HepG2 (cell line): ENCODE results near the gene PATL1. TPM values are rescaled to one million over a fixed set of nuclear protein-coding genes. Genes with fewer than 3 reads are reported as not detected.

Experiments
- ATAC-seq: fragments of 200-7000 bp; cut with Tn5 transposase; 3 replicates; pipeline ENCODE4 v1.9.1; 2020; ENCODE audit warnings: mild to moderate bottlenecking, moderate library complexity
- BruUV-seq: library from RNA; stranded (reverse); fragments of 400-500 nt; replicated peaks from 2 replicates; lab custom pipeline; 2021; lab: Mats Ljungman, UMichigan
- CTCF ChIA-PET: fragments of 300-600 bp; formaldehyde crosslinking; extraction: SDS; loops from one replicate; lab custom pipeline; 2021; ENCODE audit warnings: low total read pairs, inconsistent platforms, low intra/inter-chr PET ratio; lab: Yijun Ruan, JAX
- POLR2A ChIA-PET: fragments of 350-600 bp; sonication (Branson Sonifier 250); formaldehyde crosslinking; loops from one replicate; lab custom pipeline; 2020; ENCODE audit warnings: antibody characterized with exemption, inconsistent platforms; lab: Yijun Ruan, JAX
- DNase-seq: peaks from one replicate; pipeline ENCODE4 v3.0.0-alpha.2; 2015; ENCODE audit warnings: low spot score
- FAIRE-seq: peaks from 3 replicates; lab custom pipeline; 2011; peaks lifted over from hg19 to GRCh38; lab: Jason Lieb, UNC
- H2AFZ ChIP-seq: one replicate; pipeline ENCODE4 v1.6.1; 2011; ENCODE audit warnings: low read length, inconsistent platforms
- H3K27ac ChIP-seq: fragments of 300-600 bp; 3 replicates; pipeline ENCODE4 v1.8.0; 2011; ENCODE audit warnings: mixed run types, mild to moderate bottlenecking, mixed read lengths, low read length, inconsistent platforms; ENCODE audit not compliant: insufficient read depth; ENCODE audit errors: extremely low read length
- H3K27me3 ChIP-seq, 2 experiments: fragments of 200-600 bp in 1 of 2; 2 replicates in 1 of 2; 3 replicates in 1 of 2; pipeline versions ENCODE4 v1.6.0 to v1.8.0; 2011; ENCODE audit warnings: low read length in 2 of 2, mild to moderate bottlenecking in 2 of 2, moderate library complexity in 2 of 2, inconsistent platforms in 1 of 2; ENCODE audit not compliant: insufficient read depth in 2 of 2, control insufficient read depth in 1 of 2
- H3K36me3 ChIP-seq, 2 experiments: fragments of 200-600 bp in 1 of 2; replicated peaks in 1 of 2; 2 replicates in 1 of 2; 3 replicates in 1 of 2; pipeline versions ENCODE4 v1.5.1 to v1.8.0; 2011; ENCODE audit warnings: low read length in 2 of 2, inconsistent platforms in 1 of 2; ENCODE audit not compliant: insufficient read depth in 2 of 2, control insufficient read depth in 1 of 2
- H3K4me1 ChIP-seq: 2 replicates; pipeline ENCODE4 v1.5.1; 2012; ENCODE audit warnings: low read length, inconsistent platforms; ENCODE audit not compliant: insufficient read depth
- H3K4me2 ChIP-seq: 2 replicates; pipeline ENCODE4 v1.6.0; 2011; ENCODE audit warnings: low read depth, low read length, inconsistent platforms
- H3K4me3 ChIP-seq, 3 experiments: fragments of 200-600 bp in 1 of 3; sonication (generic), shearing (Covaris generic) in 1 of 3; replicated peaks in 1 of 3; 2 replicates each; pipeline ENCODE4 v1.5.1; 2011 to 2016; ENCODE audit warnings: low read length in 3 of 3, inconsistent platforms in 2 of 3, low read depth in 2 of 3, mild to moderate bottlenecking in 2 of 3, control low read depth in 1 of 3, mixed read lengths in 1 of 3; ENCODE audit not compliant: insufficient read depth in 1 of 3
- H3K79me2 ChIP-seq: one replicate; pipeline ENCODE4 v1.6.1; 2011; ENCODE audit warnings: low read length, inconsistent platforms; ENCODE audit not compliant: insufficient read depth
- H3K9ac ChIP-seq: 2 replicates; pipeline ENCODE4 v1.6.0; 2011; ENCODE audit warnings: mild to moderate bottlenecking, low read depth, low read length, inconsistent platforms; ENCODE audit not compliant: insufficient read depth
- H3K9me3 ChIP-seq: 2 replicates; pipeline ENCODE4 v1.5.1; 2012; ENCODE audit warnings: mild to moderate bottlenecking, low read length
- H4K20me1 ChIP-seq: 2 replicates; pipeline ENCODE4 v1.6.0; 2011; ENCODE audit warnings: inconsistent platforms, mild to moderate bottlenecking, low read length, moderate library complexity; ENCODE audit not compliant: insufficient read depth
- EHMT2 ChIP-seq: fragments of 200-600 bp; sonication (generic); IDR thresholded peaks from 2 replicates; pipeline ENCODE4 v1.7.0; 2017; ENCODE audit warnings: antibody characterized with exemption, low read depth, low read length, borderline replicate concordance
- KDM5B ChIP-seq: sonication (generic); formaldehyde crosslinking; IDR thresholded peaks from 2 replicates; pipeline ENCODE4 v1.4.0; 2020; ENCODE audit warnings: missing genetic modification reagents, mild to moderate bottlenecking, borderline replicate concordance
- MATR3 ChIP-seq: sonication (generic); formaldehyde crosslinking; IDR thresholded peaks from 2 replicates; pipeline ENCODE4 v1.4.0; 2020; ENCODE audit warnings: missing genetic modification reagents
- MTA1 ChIP-seq: sonication (generic); formaldehyde crosslinking; IDR thresholded peaks from 2 replicates; pipeline ENCODE4 v1.4.0; 2020; ENCODE audit warnings: missing genetic modification reagents, mild to moderate bottlenecking, borderline replicate concordance
- NFYC ChIP-seq: IDR thresholded peaks from 2 replicates; pipeline ENCODE4 v1.6.1; 2016; ENCODE audit warnings: missing genetic modification reagents, missing compliant biosample characterization
- NR2C2 ChIP-seq: sonication (generic); formaldehyde crosslinking; IDR thresholded peaks from 2 replicates; pipeline ENCODE4 v1.4.0; 2020; ENCODE audit warnings: missing genetic modification reagents, mild to moderate bottlenecking, moderate library complexity, borderline replicate concordance
- RXRA ChIP-seq: sonication (generic); formaldehyde crosslinking; IDR thresholded peaks from 2 replicates; pipeline ENCODE4 v1.5.1; 2020; ENCODE audit warnings: missing genetic modification reagents
- ZBTB20 ChIP-seq: sonication (generic); formaldehyde crosslinking; IDR thresholded peaks from 2 replicates; pipeline ENCODE4 v1.8.1; 2023; ENCODE audit warnings: missing genetic modification reagents, low read depth, mild to moderate bottlenecking, borderline replicate concordance
- ZBTB21 ChIP-seq: sonication (generic); formaldehyde crosslinking; IDR thresholded peaks from 2 replicates; pipeline ENCODE4 v1.4.0; 2020; ENCODE audit warnings: missing genetic modification reagents
- ZBTB7A ChIP-seq: sonication (generic); formaldehyde crosslinking; IDR thresholded peaks from 2 replicates; pipeline ENCODE4 v1.8.0; 2022; ENCODE audit warnings: mild to moderate bottlenecking, missing genetic modification reagents
- ZNF331 ChIP-seq: sonication (generic); formaldehyde crosslinking; IDR thresholded peaks from 2 replicates; pipeline ENCODE4 v1.4.0; 2020; ENCODE audit warnings: missing genetic modification reagents
- ZNF678 ChIP-seq: sonication (generic); formaldehyde crosslinking; IDR thresholded peaks from 2 replicates; pipeline ENCODE4 v1.4.0; 2020; ENCODE audit warnings: mild to moderate bottlenecking, missing genetic modification reagents
- ZNF776 ChIP-seq: sonication (generic); formaldehyde crosslinking; IDR thresholded peaks from 2 replicates; pipeline ENCODE4 v1.4.0; 2020; ENCODE audit warnings: mild to moderate bottlenecking, missing genetic modification reagents
- WGBS: methylation state at CpG from one replicate; pipeline ENCODE4 v1.1.6; 2017; ENCODE audit warnings: low lambda C conversion rate; 5-methylcytosine and 5-hydroxymethylcytosine counted together
- in situ Hi-C: cut with HindIII; loops from 2 replicates; pipeline ENCODE4 v1.10.0; 2017; ENCODE audit warnings: low pct_unique_long_range_greater_than_20kb; ENCODE audit not compliant: extremely low pct_ligation_motif_present
- intact Hi-C: fragments of 100-400 bp; cut with micrococcal nuclease; formaldehyde crosslinking; loops from one replicate; pipeline ENCODE4 v1.10.0; 2022; ENCODE audit not compliant: unreplicated experiment
- polyA plus RNA-seq, 8 experiments: library from polyadenylated mRNA; depleted of rRNA in 3 of 8; stranded (reverse) in 7 of 8; unstranded in 1 of 8; fragments of >200 nt; fragmentation: Illumina TruSeq in 4 of 8; extraction: Trizol in 4 of 8; gene quantifications; 2 replicates each; pipeline versions ENCODE4 v1.2.1 to v1.2.3, GENCODE V29; 2011 to 2016; ENCODE audit warnings: low read depth in 4 of 8, missing spikeins in 1 of 8, mixed read lengths in 1 of 8; ENCODE audit not compliant: insufficient read depth in 1 of 8
- total RNA-seq, 5 experiments: library from RNA; depleted of rRNA; stranded (reverse); fragments of >200 nt; fragmentation: Illumina TruSeq; extraction: Trizol; gene quantifications; 2 replicates each; pipeline ENCODE4 v1.2.3, GENCODE V29; 2016; ENCODE audit warnings: low read depth in 1 of 5
- TF ChIP-seq, protein P1 (sequence below): sonication (generic); formaldehyde crosslinking; conservative IDR thresholded peaks from 2 replicates; pipeline ENCODE4 v1.8.0; 2022; ENCODE audit warnings: missing genetic modification reagents
- TF ChIP-seq, protein P2 (sequence below): sonication (generic); formaldehyde crosslinking; IDR thresholded peaks from 2 replicates; pipeline ENCODE4 v1.8.1; 2023; ENCODE audit warnings: mild to moderate bottlenecking, missing genetic modification reagents
- TF ChIP-seq, protein P3 (sequence below): sonication (generic); formaldehyde crosslinking; IDR thresholded peaks from 2 replicates; pipeline ENCODE4 v1.4.0; 2020; ENCODE audit warnings: missing genetic modification reagents, borderline replicate concordance

Gene PATL1
- total and polyA plus RNA-seq, 2 of the 13 experiments (the other 11 are each of a cell fraction or from before 2014, with no cell fraction given), result 12.9 to 26.8 TPM

GRCh38 chr11:59600234-59600633, 68.6 kb downstream of the PATL1 start:
- no peak for DNase-seq
- 100% methylated on average over 2 of the region's 2 CpGs for WGBS
- H3K27me3 ChIP-seq, result no peaks in the 10 kb centered on the region
- POLR2A ChIA-PET, result no interaction called here
- ATAC-seq, result no peak
- H2AFZ ChIP-seq, result no peak overlapping the region
- H3K9ac ChIP-seq, result no peak overlapping the region
- no peaks in the 10 kb centered on the region for H3K9me3 ChIP-seq
- H3K4me1 ChIP-seq, result no peaks in the 10 kb centered on the region
- H3K4me3 ChIP-seq, result no peak overlapping the region
- no peak for TF ChIP-seq ZBTB21 (CRISPR knock-in tag)
- no peak for TF ChIP-seq MTA1 (CRISPR knock-in tag)
- TF ChIP-seq ZNF331 (CRISPR knock-in tag), result no peak
- TF ChIP-seq, protein P1, sequence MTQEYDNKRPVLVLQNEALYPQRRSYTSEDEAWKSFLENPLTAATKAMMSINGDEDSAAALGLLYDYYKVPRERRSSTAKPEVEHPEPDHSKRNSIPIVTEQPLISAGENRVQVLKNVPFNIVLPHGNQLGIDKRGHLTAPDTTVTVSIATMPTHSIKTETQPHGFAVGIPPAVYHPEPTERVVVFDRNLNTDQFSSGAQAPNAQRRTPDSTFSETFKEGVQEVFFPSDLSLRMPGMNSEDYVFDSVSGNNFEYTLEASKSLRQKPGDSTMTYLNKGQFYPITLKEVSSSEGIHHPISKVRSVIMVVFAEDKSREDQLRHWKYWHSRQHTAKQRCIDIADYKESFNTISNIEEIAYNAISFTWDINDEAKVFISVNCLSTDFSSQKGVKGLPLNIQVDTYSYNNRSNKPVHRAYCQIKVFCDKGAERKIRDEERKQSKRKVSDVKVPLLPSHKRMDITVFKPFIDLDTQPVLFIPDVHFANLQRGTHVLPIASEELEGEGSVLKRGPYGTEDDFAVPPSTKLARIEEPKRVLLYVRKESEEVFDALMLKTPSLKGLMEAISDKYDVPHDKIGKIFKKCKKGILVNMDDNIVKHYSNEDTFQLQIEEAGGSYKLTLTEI (CRISPR knock-in tag), result no peak
- TF ChIP-seq MATR3 (CRISPR knock-in tag), result no peak
- no peak for TF ChIP-seq ZNF776
- TF ChIP-seq, protein P2, sequence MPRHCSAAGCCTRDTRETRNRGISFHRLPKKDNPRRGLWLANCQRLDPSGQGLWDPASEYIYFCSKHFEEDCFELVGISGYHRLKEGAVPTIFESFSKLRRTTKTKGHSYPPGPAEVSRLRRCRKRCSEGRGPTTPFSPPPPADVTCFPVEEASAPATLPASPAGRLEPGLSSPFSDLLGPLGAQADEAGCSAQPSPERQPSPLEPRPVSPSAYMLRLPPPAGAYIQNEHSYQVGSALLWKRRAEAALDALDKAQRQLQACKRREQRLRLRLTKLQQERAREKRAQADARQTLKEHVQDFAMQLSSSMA (CRISPR knock-in tag), result no peak
- TF ChIP-seq EHMT2, result no peak
- TF ChIP-seq ZNF678, result no peak
- no peak for TF ChIP-seq KDM5B (CRISPR knock-in tag)
- TF ChIP-seq ZBTB20 (CRISPR knock-in tag), result no peak
- TF ChIP-seq, protein P3, sequence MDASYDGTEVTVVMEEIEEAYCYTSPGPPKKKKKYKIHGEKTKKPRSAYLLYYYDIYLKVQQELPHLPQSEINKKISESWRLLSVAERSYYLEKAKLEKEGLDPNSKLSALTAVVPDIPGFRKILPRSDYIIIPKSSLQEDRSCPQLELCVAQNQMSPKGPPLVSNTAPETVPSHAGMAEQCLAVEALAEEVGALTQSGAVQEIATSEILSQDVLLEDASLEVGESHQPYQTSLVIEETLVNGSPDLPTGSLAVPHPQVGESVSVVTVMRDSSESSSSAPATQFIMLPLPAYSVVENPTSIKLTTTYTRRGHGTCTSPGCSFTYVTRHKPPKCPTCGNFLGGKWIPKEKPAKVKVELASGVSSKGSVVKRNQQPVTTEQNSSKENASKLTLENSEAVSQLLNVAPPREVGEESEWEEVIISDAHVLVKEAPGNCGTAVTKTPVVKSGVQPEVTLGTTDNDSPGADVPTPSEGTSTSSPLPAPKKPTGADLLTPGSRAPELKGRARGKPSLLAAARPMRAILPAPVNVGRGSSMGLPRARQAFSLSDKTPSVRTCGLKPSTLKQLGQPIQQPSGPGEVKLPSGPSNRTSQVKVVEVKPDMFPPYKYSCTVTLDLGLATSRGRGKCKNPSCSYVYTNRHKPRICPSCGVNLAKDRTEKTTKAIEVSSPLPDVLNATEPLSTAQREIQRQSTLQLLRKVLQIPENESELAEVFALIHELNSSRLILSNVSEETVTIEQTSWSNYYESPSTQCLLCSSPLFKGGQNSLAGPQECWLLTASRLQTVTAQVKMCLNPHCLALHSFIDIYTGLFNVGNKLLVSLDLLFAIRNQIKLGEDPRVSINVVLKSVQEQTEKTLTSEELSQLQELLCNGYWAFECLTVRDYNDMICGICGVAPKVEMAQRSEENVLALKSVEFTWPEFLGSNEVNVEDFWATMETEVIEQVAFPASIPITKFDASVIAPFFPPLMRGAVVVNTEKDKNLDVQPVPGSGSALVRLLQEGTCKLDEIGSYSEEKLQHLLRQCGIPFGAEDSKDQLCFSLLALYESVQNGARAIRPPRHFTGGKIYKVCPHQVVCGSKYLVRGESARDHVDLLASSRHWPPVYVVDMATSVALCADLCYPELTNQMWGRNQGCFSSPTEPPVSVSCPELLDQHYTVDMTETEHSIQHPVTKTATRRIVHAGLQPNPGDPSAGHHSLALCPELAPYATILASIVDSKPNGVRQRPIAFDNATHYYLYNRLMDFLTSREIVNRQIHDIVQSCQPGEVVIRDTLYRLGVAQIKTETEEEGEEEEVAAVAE (CRISPR knock-in tag), result no peak
- TF ChIP-seq ZBTB7A (CRISPR knock-in tag), result no peak
- TF ChIP-seq NR2C2 (CRISPR knock-in tag), result no peak
- no peak for TF ChIP-seq NFYC (CRISPR knock-in tag)
- TF ChIP-seq RXRA (CRISPR knock-in tag), result no peak
- TF ChIP-seq, all 625 proteins: peak for 0
- CTCF ChIA-PET, result no interaction called here
- no peak for FAIRE-seq
- intact Hi-C loops, result no loop called here
- Histone ChIP-seq H3K4me2 (no peak overlapping the region), H3K79me2 (no peaks in the 10 kb centered on the region), H3K27ac (no peak overlapping the region), H3K36me3 (peaks cover 32 to 81% of the 10 kb centered on the region in 2 experiments), H4K20me1 (no peaks in the 10 kb centered on the region)
- TSS peak; percentile 12 for BruUV-seq
- in situ Hi-C loops, result no loop called here
